IPS DF 4.7 (cell line): Measurements from ENCODE around the gene SHANK1.
A peak's percentile ranks its signal among the peaks of the same experiment; 100 is the strongest.

Experiments
- DNase-seq: peaks from one replicate; pipeline ENCODE4 v3.0.0-alpha.2; 2013; ENCODE audit warnings: low spot score; ENCODE audit errors: extremely low read depth

SHANK1 gene

GRCh38 chr19:50660088-50660366, 59.6 kb downstream of the SHANK1 start:
- no peak for DNase-seq

- no peak for DNase-seq
Observed at GRCh38 chr19:50659318-50660087, 60.1 kb downstream of the SHANK1 start.

GRCh38 chr19:50658441-50659317, 60.9 kb downstream of the SHANK1 start:
- no peak for DNase-seq

GRCh38 chr19:50657712-50658440, 61.7 kb downstream of the SHANK1 start:
- DNase-seq = no peak

GRCh38 chr19:50657222-50657669, 62.4 kb downstream of the SHANK1 start:
- DNase-seq = no peak

GRCh38 chr19:50654882-50655281, 64.7 kb downstream of the SHANK1 start:
- no peak for DNase-seq

GRCh38 chr19:50652722-50653121, 66.9 kb downstream of the SHANK1 start:
- no peak for DNase-seq

- DNase-seq = no peak
Observed at GRCh38 chr19:50651174-50651573, 68.4 kb downstream of the SHANK1 start.

GRCh38 chr19:50649433-50650391, 69.9 kb downstream of the SHANK1 start, which contains the start of gene C19orf81:
TSS of gene C19orf81 (plus strand) at chr19:50649445. CDS start at chr19:50649445, 0 bp downstream.
- DNase-seq = peak; percentile 72

- DNase-seq = no peak
Observed at GRCh38 chr19:50648659-50649058, 70.9 kb downstream of the SHANK1 start.

- no peak for DNase-seq
Observed at GRCh38 chr19:50647879-50648615, 71.6 kb downstream of the SHANK1 start.

- DNase-seq = no peak
Observed at GRCh38 chr19:50646074-50646807, 73.4 kb downstream of the SHANK1 start.

GRCh38 chr19:50645107-50645506, 74.5 kb downstream of the SHANK1 start:
- DNase-seq = no peak

- DNase-seq = no peak
Observed at GRCh38 chr19:50644315-50644915, 75.2 kb downstream of the SHANK1 start.

- no peak for DNase-seq
Observed at GRCh38 chr19:50640368-50640767, 79.2 kb downstream of the SHANK1 start.

- no peak for DNase-seq
Observed at GRCh38 chr19:50639121-50640112, 80.2 kb downstream of the SHANK1 start, which contains the start of gene SYT3. TSS of gene SYT3 (minus strand) at chr19:50639881. CDS start at chr19:50637411, 2,470 bp downstream.

GRCh38 chr19:50638600-50638999, 81.0 kb downstream of the SHANK1 start:
- DNase-seq = no peak
